ENCODE data around the gene UNC13D. TPM values are rescaled to one million over a fixed set of nuclear protein-coding genes. Genes with fewer than 3 reads are reported as not detected.

The UNC13D gene
- total and polyA plus RNA-seq, 9 donors, result 2.9 to 9.2 (median 5.1) TPM

GRCh38 chr17:75850928-75851692 is 6.9 kb upstream of the UNC13D start:
- H3K27ac ChIP-seq (ENCODE audit: low read length), result no peak overlapping the region
- WGBS (ENCODE audit: insufficient coverage), result 92% methylated on average over 10 of the region's 12 CpGs
- H3K27me3 ChIP-seq (ENCODE audit: control insufficient read depth, insufficient read depth, low read length), result no peaks in the 10 kb centered on the region
- peaks cover 53% of the 10 kb centered on the region for H3K36me3 ChIP-seq (ENCODE audit: control insufficient read depth, insufficient read depth, low read length)
- DNase-seq, result no peak
- no peaks in the 10 kb centered on the region for H3K9me3 ChIP-seq (replicated peaks; ENCODE audit: control insufficient read depth, low read depth, low read length)
- H3K4me1 ChIP-seq (ENCODE audit: control insufficient read depth, insufficient read depth, low read length), result peaks cover 55% of the 10 kb centered on the region
- no peak overlapping the region for H3K4me3 ChIP-seq (ENCODE audit: low read length)

DNA sequence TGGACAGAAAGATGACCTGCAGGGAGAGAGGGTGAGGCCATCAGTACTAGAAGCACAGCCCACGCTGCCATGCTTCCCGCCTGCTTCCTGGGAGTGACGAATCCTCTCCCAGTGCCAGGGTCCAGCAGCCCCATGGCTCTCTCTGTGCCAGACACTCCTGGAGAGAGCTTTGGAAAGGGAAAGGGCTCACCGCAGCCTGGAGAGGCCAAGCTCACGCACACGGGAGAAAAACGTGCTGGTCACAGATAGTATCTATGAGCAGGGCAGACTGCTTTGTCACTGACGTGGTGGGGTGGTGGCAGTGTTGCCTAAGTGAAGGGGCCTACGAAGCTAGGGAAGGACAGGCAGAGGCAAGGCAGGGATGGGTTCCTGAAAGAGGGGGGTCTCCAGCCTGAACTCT is 5.5 kb upstream of the UNC13D start:
- no peaks in the 10 kb centered on the region for H3K9me3 ChIP-seq (replicated peaks; ENCODE audit: control insufficient read depth, low read depth, low read length)
- H3K4me1 ChIP-seq (ENCODE audit: control insufficient read depth, insufficient read depth, low read length), result peaks cover 66% of the 10 kb centered on the region
- H3K27ac ChIP-seq (ENCODE audit: low read length), result peak overlapping the region; percentile 65
- H3K27me3 ChIP-seq (ENCODE audit: control insufficient read depth, insufficient read depth, low read length), result no peaks in the 10 kb centered on the region
- no peak for DNase-seq
- peaks cover 60% of the 10 kb centered on the region for H3K36me3 ChIP-seq (ENCODE audit: control insufficient read depth, insufficient read depth, low read length)
- H3K4me3 ChIP-seq (ENCODE audit: low read length), result no peak overlapping the region
- WGBS (ENCODE audit: insufficient coverage), result 73% methylated on average over 9 of the region's 9 CpGs

- WGBS (ENCODE audit: insufficient coverage), result 55% methylated on average over 4 of the region's 11 CpGs
- peak overlapping the region; percentile 65 for H3K27ac ChIP-seq (ENCODE audit: low read length)
Measured at GRCh38 chr17:75849279-75849646, 5.1 kb upstream of the UNC13D start.

DNA sequence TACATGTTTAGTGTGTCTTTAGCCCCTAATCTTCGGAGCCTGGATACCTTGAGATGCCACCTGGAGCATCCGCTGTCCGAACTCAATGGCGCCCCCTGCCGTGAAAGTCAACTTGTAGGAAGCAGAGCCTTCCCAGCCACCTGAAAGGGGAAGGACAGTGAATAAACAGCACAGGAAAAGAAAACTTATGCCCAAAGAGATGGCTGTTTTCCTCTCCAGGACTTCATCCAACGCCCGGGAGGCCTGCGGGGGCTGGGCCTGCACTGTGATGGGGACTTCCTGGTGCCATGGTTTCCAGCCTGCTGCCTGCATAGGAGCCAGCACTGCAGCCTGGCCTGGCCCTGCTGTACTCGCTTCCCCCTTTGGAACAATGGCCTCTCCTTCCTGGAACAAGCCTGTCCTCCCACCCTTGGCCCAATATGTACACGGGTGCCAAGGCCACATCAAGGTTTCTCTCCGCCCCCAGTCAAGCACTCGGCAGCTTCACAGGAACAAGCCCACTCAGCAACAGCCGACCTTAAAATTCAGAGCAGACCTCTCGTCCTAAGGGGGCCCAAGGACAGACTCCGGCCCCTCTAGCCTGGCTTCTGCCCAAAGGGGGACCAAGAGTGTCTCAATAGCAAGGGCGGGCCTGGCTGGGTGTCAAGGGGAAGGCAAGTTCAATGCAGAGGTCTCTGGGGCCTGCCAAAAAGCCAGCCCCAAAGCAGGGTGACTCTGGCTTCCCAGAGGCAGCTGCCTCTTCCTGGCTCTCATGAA is 4.5 kb upstream of the UNC13D start:
- DNase-seq, result peak; percentile 70
- WGBS (ENCODE audit: insufficient coverage), result 47% methylated on average over 11 of the region's 16 CpGs
- peak overlapping the region; percentile 65 for H3K27ac ChIP-seq (ENCODE audit: low read length)
- H3K4me1 ChIP-seq (ENCODE audit: control insufficient read depth, insufficient read depth, low read length), result peaks cover 62% of the 10 kb centered on the region
- H3K36me3 ChIP-seq (ENCODE audit: control insufficient read depth, insufficient read depth, low read length), result peaks cover 60% of the 10 kb centered on the region
- no peaks in the 10 kb centered on the region for H3K27me3 ChIP-seq (ENCODE audit: control insufficient read depth, insufficient read depth, low read length)
- no peaks in the 10 kb centered on the region for H3K9me3 ChIP-seq (replicated peaks; ENCODE audit: control insufficient read depth, low read depth, low read length)
- no peak overlapping the region for H3K4me3 ChIP-seq (ENCODE audit: low read length)

More at GRCh38 chr17:75849279-75849646, 5.1 kb upstream of the UNC13D start:
- H3K36me3 ChIP-seq (ENCODE audit: control insufficient read depth, insufficient read depth, low read length), result peaks cover 60% of the 10 kb centered on the region
- DNase-seq, result peak; percentile 56
- H3K4me3 ChIP-seq (ENCODE audit: low read length), result no peak overlapping the region
- peaks cover 66% of the 10 kb centered on the region for H3K4me1 ChIP-seq (ENCODE audit: control insufficient read depth, insufficient read depth, low read length)
- no peaks in the 10 kb centered on the region for H3K27me3 ChIP-seq (ENCODE audit: control insufficient read depth, insufficient read depth, low read length)
- H3K9me3 ChIP-seq (replicated peaks; ENCODE audit: control insufficient read depth, low read depth, low read length), result no peaks in the 10 kb centered on the region

GRCh38 chr17:75847614-75848522 is 3.7 kb upstream of the UNC13D start:
- 84% methylated on average over 17 of the region's 25 CpGs for WGBS (ENCODE audit: insufficient coverage)
- peak overlapping the region; percentile 65 for H3K27ac ChIP-seq (ENCODE audit: low read length)
- no peak overlapping the region for H3K4me3 ChIP-seq (ENCODE audit: low read length)
- H3K27me3 ChIP-seq (ENCODE audit: control insufficient read depth, insufficient read depth, low read length), result no peaks in the 10 kb centered on the region
- peaks cover 59% of the 10 kb centered on the region for H3K4me1 ChIP-seq (ENCODE audit: control insufficient read depth, insufficient read depth, low read length)
- DNase-seq, result no peak
- peaks cover 60% of the 10 kb centered on the region for H3K36me3 ChIP-seq (ENCODE audit: control insufficient read depth, insufficient read depth, low read length)
- H3K9me3 ChIP-seq (replicated peaks; ENCODE audit: control insufficient read depth, low read depth, low read length), result no peaks in the 10 kb centered on the region

DNA sequence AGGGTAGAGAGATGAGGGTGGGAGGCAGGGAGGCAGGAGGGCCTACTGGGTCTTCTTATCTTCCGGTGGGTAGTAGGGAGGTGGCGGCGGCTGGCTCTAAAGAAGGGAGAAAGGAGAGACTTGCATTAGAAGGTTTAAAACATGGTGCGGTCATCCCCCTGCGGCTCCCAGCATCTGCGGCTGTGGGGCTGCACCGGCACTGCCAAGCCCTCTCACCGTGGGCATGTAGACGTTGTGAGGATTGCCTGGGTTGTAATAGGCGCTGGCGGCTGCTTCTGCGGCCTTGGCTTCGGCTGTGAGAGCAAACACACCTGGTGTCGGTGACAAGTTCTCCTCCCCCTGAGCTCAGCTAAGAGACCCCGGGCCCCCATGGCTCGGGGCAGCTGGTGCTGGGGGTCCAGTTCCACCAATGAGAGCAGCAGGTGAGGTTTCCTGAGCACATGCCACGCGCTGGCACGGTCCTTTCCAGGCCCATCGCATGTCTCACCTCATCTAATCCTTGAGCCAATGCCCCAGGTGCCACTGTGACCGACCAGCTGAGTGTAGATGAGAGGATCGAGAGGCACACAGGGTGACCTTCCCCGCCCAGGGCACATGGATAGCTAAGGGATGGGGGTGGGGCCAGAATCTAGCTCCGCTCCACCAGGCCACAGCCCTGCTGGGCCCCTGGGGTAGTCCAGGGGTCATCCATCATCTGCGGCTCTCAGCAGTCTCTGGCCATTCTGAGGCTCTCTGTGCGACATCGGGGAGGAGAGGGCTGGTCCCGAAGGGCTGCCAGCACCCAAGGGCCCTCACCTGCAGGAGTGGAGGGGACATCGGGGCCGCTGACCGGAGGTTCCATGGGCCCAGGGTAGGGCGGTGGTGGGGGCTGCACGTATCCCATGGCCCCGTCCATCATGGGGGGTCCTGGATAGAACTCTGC is 2.7 kb upstream of the UNC13D start:
- H3K27ac ChIP-seq (ENCODE audit: low read length), result no peak overlapping the region
- no peaks in the 10 kb centered on the region for H3K27me3 ChIP-seq (ENCODE audit: control insufficient read depth, insufficient read depth, low read length)
- no peak for DNase-seq
- WGBS (ENCODE audit: insufficient coverage), result 91% methylated on average over 27 of the region's 34 CpGs
- peaks cover 58% of the 10 kb centered on the region for H3K36me3 ChIP-seq (ENCODE audit: control insufficient read depth, insufficient read depth, low read length)
- no peak overlapping the region for H3K4me3 ChIP-seq (ENCODE audit: low read length)
- H3K9me3 ChIP-seq (replicated peaks; ENCODE audit: control insufficient read depth, low read depth, low read length), result no peaks in the 10 kb centered on the region
- peaks cover 59% of the 10 kb centered on the region for H3K4me1 ChIP-seq (ENCODE audit: control insufficient read depth, insufficient read depth, low read length)

DNA sequence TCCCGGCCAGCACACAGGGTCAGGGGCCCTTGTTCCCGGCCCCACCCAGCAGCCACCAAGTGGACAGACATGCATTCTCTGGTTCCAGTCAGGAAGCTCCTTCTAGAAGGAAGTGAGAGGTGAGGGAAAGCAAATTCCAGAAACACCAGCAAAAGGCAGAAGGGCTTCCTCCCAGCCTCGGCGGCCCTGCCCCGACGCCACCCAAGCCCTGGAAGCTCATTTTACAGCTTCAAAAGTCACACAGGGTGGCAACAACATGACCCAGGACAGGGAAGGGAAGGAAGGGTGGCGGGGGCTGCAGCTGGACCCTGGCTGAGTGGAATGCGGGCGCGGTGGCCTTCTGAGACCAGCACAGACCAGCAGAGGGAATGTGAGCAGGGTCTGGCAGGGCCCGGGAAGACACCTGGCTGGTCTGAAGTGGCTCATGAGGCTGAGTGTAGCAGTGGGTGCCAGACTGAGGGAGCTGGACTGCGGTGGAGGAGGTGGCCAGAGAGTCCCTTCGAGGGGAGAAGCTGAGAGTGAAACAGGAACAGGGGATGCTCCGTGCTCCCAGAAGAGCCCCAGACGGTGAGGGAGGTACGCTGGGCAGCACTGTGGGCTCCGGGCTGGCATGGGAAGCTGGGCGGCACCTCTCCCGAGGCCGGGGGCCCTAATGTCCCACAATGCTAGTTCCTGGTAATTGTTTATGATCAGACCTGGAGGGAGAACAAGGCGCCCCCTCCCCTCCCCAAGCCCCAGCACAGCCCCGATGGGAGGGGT is 1.9 kb upstream of the UNC13D start:
- Histone ChIP-seq H3K27me3 (ENCODE audit: control insufficient read depth, insufficient read depth, low read length) (no peaks in the 10 kb centered on the region), H3K36me3 (ENCODE audit: control insufficient read depth, insufficient read depth, low read length) (peaks cover 52% of the 10 kb centered on the region), H3K4me3 (ENCODE audit: low read length) (no peak overlapping the region), H3K27ac (ENCODE audit: low read length) (peak overlapping the region; percentile 48), H3K9me3 (replicated peaks; ENCODE audit: control insufficient read depth, low read depth, low read length) (no peaks in the 10 kb centered on the region), H3K4me1 (ENCODE audit: control insufficient read depth, insufficient read depth, low read length) (peaks cover 56% of the 10 kb centered on the region)
- no peak for DNase-seq
- WGBS (ENCODE audit: insufficient coverage), result 70% methylated on average over 14 of the region's 22 CpGs

- H3K36me3 ChIP-seq (ENCODE audit: control insufficient read depth, insufficient read depth, low read length), result peaks cover 44% of the 10 kb centered on the region
- H3K27ac ChIP-seq (ENCODE audit: low read length), result peak overlapping the region; percentile 48
- peak; percentile 66 for DNase-seq
- 39% methylated on average over 13 of the region's 21 CpGs for WGBS (ENCODE audit: insufficient coverage)
- peaks cover 56% of the 10 kb centered on the region for H3K4me1 ChIP-seq (ENCODE audit: control insufficient read depth, insufficient read depth, low read length)
- no peaks in the 10 kb centered on the region for H3K9me3 ChIP-seq (replicated peaks; ENCODE audit: control insufficient read depth, low read depth, low read length)
- H3K4me3 ChIP-seq (ENCODE audit: low read length), result no peak overlapping the region
- H3K27me3 ChIP-seq (ENCODE audit: control insufficient read depth, insufficient read depth, low read length), result no peaks in the 10 kb centered on the region
Measured at GRCh38 chr17:75845058-75845711, 981 bp upstream of the UNC13D start.

All from muscle of leg (tissue), 11 donors.